Osteoblast (primary cell): ENCODE results near the gene CMTM3. TPM values are rescaled to one million over a fixed set of nuclear protein-coding genes. Genes with fewer than 3 reads are reported as not detected.

ENCODE experiments used
- DNase-seq: peaks from one replicate; pipeline ENCODE4 v3.0.0; 2011; ENCODE audit warnings: low spot score, mixed read lengths; ENCODE audit not compliant: insufficient read length; ENCODE audit errors: missing footprints
- H2AFZ ChIP-seq: 2 replicates; pipeline ENCODE4 v1.6.0; 2011; ENCODE audit warnings: mild to moderate bottlenecking, low read length
- H3K27ac ChIP-seq: 2 replicates; pipeline ENCODE4 v1.5.1; 2011; ENCODE audit warnings: mild to moderate bottlenecking, low read depth, low read length, moderate library complexity
- H3K27me3 ChIP-seq: 2 replicates; pipeline ENCODE4 v1.6.0; 2012; ENCODE audit warnings: mild to moderate bottlenecking, control low read depth, inconsistent platforms, low read length, moderate library complexity; ENCODE audit not compliant: insufficient read depth
- H3K36me3 ChIP-seq: 2 replicates; pipeline ENCODE4 v1.5.1; 2011; ENCODE audit warnings: mild to moderate bottlenecking, low read length, control low read depth, moderate library complexity; ENCODE audit not compliant: insufficient read depth
- H3K4me1 ChIP-seq: 2 replicates; pipeline ENCODE4 v1.5.1; 2011; ENCODE audit warnings: mild to moderate bottlenecking, low read length, control low read depth, moderate library complexity; ENCODE audit not compliant: insufficient read depth
- H3K4me2 ChIP-seq: 2 replicates; pipeline ENCODE4 v1.6.0; 2011; ENCODE audit warnings: mild to moderate bottlenecking, low read length; ENCODE audit not compliant: insufficient read depth
- H3K4me3 ChIP-seq: fragments of 200-600 bp; sonication (generic); 3 replicates; pipeline ENCODE4 v1.5.1; 2012; ENCODE audit warnings: mild to moderate bottlenecking, low read length, inconsistent platforms; ENCODE audit not compliant: insufficient read depth
- H3K79me2 ChIP-seq: 2 replicates; pipeline ENCODE4 v1.6.0; 2012; ENCODE audit warnings: mild to moderate bottlenecking, low read length, control low read depth, inconsistent platforms; ENCODE audit not compliant: insufficient read depth
- H3K9me3 ChIP-seq: 2 replicates; pipeline ENCODE4 v1.5.1; 2011; ENCODE audit warnings: low read depth, low read length, control low read depth
- H4K20me1 ChIP-seq: 2 replicates; pipeline ENCODE4 v1.6.0; 2012; ENCODE audit warnings: mild to moderate bottlenecking, low read length, control low read depth; ENCODE audit not compliant: insufficient read depth
- total RNA-seq: library from RNA; depleted of rRNA; stranded (reverse); fragments of >200 nt; gene quantifications from 2 replicates; pipeline ENCODE4 v1.2.3, GENCODE V29; 2012
- TF ChIP-seq, protein P1 (sequence below): IDR thresholded peaks from 2 replicates; pipeline ENCODE4 v1.5.1; 2011; ENCODE audit warnings: mild to moderate bottlenecking, low read depth, low read length, moderate library complexity; ENCODE audit errors: extremely low read depth

CMTM3 gene
- total RNA-seq, 1 donor, result 24.6 TPM

DNA sequence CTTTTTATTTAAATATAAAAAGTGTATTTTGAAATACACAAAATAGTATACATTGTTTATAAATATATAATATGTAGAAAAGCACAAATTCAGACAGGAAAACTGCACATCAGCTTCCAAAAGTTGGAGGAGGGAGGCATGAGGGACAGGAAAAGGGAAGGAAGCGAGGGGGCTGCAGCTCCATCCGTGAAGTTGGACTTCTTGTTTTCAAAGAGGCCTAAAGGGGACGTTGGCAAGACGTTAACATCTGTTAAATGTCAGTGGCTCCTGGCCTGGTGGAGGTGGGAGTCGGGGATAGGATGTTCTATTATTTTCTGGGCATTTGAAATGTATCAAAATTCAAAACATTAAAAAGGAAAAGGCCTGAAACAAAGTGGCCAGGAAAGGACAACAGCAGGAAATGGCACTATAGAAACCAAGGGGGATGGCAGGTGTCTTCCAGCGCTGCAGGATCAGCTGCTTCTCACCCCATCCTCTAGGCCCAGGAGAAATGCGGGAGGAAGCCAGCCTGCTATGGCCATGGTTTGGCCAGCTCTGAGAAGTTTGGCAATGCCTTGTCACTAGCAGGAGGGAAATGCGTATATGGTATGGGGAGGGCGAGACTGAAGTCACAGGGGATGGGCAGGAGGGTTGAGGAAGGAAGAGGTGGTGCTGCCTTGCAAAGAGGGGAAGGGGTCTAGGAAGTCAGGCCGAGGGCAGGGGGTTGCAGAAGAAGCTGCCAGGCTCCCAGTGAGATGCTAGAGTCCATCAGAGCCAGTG, 18.8 kb upstream of the CMTM3 start:
- no peaks in the 10 kb centered on the region for H4K20me1 ChIP-seq
- TF ChIP-seq, protein P1, sequence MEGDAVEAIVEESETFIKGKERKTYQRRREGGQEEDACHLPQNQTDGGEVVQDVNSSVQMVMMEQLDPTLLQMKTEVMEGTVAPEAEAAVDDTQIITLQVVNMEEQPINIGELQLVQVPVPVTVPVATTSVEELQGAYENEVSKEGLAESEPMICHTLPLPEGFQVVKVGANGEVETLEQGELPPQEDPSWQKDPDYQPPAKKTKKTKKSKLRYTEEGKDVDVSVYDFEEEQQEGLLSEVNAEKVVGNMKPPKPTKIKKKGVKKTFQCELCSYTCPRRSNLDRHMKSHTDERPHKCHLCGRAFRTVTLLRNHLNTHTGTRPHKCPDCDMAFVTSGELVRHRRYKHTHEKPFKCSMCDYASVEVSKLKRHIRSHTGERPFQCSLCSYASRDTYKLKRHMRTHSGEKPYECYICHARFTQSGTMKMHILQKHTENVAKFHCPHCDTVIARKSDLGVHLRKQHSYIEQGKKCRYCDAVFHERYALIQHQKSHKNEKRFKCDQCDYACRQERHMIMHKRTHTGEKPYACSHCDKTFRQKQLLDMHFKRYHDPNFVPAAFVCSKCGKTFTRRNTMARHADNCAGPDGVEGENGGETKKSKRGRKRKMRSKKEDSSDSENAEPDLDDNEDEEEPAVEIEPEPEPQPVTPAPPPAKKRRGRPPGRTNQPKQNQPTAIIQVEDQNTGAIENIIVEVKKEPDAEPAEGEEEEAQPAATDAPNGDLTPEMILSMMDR, result no peak
- H3K27me3 ChIP-seq, result no peaks in the 10 kb centered on the region

DNA sequence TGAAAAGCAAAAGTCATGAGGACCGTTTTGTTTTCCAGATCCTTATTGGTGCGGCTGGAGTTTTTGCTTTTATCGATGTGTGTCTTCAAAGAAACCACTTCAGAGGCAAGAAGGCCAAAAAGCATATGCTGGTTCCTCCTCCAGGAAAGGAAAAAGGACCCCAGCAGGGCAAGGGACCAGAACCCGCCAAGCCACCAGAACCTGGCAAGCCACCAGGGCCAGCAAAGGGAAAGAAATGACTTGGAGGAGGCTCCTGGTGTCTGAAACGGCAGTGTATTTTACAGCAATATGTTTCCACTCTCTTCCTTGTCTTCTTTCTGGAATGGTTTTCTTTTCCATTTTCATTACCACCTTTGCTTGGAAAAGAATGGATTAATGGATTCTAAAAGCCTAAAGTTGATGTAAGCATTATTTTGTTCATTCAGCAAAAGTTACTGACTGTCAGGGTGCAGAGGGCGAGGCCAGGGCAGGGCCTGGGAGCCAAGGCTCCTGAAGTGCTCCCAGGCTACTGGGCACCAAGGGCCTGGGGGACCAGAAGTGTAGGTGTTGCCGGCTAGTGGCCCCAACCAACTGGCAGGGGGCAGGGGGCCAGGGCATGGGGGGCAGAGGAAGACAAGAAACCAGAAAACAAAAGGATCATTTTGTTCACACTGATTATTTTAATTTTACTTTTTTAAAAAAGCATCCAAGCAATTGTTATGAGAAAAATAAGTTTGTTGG, 16.5 kb upstream of the CMTM3 start:
- no peak for DNase-seq
- no peak overlapping the region for H3K4me3 ChIP-seq
- no peaks in the 10 kb centered on the region for H3K79me2 ChIP-seq
- peaks cover 4% of the 10 kb centered on the region for H3K4me1 ChIP-seq
- TF ChIP-seq, protein P1, result no peak
- peak overlapping the region; percentile 44 for H2AFZ ChIP-seq
- no peaks in the 10 kb centered on the region for H3K27me3 ChIP-seq
- peak overlapping the region; percentile 41 for H3K4me2 ChIP-seq
- no peaks in the 10 kb centered on the region for H3K9me3 ChIP-seq
- H3K36me3 ChIP-seq, result no peaks in the 10 kb centered on the region
- no peak overlapping the region for H3K27ac ChIP-seq
- H4K20me1 ChIP-seq, result no peaks in the 10 kb centered on the region

More for the DNA sequence above, 18.8 kb upstream of the CMTM3 start:
- DNase-seq, result no peak
- H3K9me3 ChIP-seq, result no peaks in the 10 kb centered on the region
- no peaks in the 10 kb centered on the region for H3K79me2 ChIP-seq
- no peak overlapping the region for H3K4me3 ChIP-seq
- no peak overlapping the region for H3K4me2 ChIP-seq
- H3K36me3 ChIP-seq, result no peaks in the 10 kb centered on the region
- H3K4me1 ChIP-seq, result peaks cover 18% of the 10 kb centered on the region
- no peak overlapping the region for H3K27ac ChIP-seq
- no peak overlapping the region for H2AFZ ChIP-seq

DNA sequence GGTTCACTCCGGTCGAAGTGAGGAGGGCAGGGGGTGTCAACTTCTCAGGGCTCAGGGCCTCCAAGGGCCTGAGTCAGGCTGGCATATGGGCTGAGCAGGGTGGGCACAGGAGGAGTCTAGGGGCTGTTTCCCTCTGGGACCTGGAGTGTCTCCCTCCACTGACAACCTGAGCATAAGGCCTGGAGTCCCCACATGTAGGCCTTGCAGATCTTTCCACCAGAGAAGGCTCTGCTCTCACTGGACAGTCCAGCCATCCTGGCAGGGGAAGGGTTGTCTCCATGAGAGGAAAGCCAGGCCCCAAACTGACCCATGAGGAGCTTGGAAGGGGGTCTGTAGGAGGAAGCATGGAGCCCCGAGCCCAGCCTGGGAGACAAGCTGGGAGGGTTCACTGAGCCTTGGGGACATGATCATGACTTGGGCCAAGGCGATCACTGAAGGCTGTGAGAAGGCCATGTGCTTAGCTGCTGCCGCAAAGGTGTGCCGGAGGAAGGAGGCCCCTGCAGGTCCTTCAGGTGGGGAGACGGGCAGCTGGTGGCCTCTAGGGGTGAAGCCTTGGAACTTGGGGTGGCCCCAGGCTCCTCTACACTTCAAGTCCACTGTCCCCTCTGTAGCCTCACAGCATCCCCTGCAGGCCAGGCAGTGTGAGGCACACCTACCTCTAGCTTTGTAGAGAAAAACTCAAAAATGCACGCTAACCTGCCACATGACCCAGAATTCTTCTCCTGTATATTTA, 15.4 kb upstream of the CMTM3 start:
- Histone ChIP-seq H3K4me2 (no peak overlapping the region), H3K27ac (no peak overlapping the region), H4K20me1 (no peaks in the 10 kb centered on the region), H3K27me3 (no peaks in the 10 kb centered on the region), H2AFZ (peak overlapping the region; percentile 29), H3K36me3 (no peaks in the 10 kb centered on the region), H3K4me1 (peaks cover 4% of the 10 kb centered on the region), H3K79me2 (no peaks in the 10 kb centered on the region), H3K9me3 (no peaks in the 10 kb centered on the region), H3K4me3 (no peak overlapping the region)
- TF ChIP-seq, protein P1, result peak; percentile 84
- DNase-seq, result peak; percentile 88
